Effector memory CD4-positive, alpha-beta T cell (primary cell): ENCODE measurements around the gene RYR3.

Source experiments
- DNase-seq, 3 donors: peaks; one replicate each; pipeline ENCODE4 v3.0.0-alpha.2; 2020
- H3K27ac ChIP-seq: 2 replicates; pipeline ENCODE4 v1.7.0; 2013; ENCODE audit warnings: mild to moderate bottlenecking, low read length, moderate library complexity; ENCODE audit not compliant: insufficient read depth, poor library complexity, severe bottlenecking
- H3K27me3 ChIP-seq: replicated peaks from 2 replicates; pipeline ENCODE4 v1.7.0; 2013; ENCODE audit warnings: mild to moderate bottlenecking, low read length; ENCODE audit not compliant: insufficient read depth, control insufficient read depth, poor library complexity, severe bottlenecking
- H3K36me3 ChIP-seq: 2 replicates; pipeline ENCODE4 v1.7.0; 2013; ENCODE audit warnings: mild to moderate bottlenecking, low read length, moderate library complexity; ENCODE audit not compliant: control insufficient read depth, insufficient read depth
- H3K4me1 ChIP-seq: 2 replicates; pipeline ENCODE4 v1.7.0; 2013; ENCODE audit warnings: low read length, mild to moderate bottlenecking; ENCODE audit not compliant: control insufficient read depth, insufficient read depth, poor library complexity, severe bottlenecking
- H3K4me3 ChIP-seq: 2 replicates; pipeline ENCODE4 v1.7.0; 2013; ENCODE audit warnings: low read length, low read depth, mild to moderate bottlenecking; ENCODE audit not compliant: insufficient read depth, poor library complexity, severe bottlenecking
- H3K9me3 ChIP-seq: 2 replicates; pipeline ENCODE4 v1.7.0; 2013; ENCODE audit warnings: mild to moderate bottlenecking, low read length, moderate library complexity; ENCODE audit not compliant: control insufficient read depth

RYR3 gene

GRCh38 chr15:33344530-33344929, 33.8 kb downstream of the RYR3 start:
- no peak overlapping the region for H3K27ac ChIP-seq
- DNase-seq = no peak
- H3K36me3 ChIP-seq = no peaks in the 10 kb centered on the region
- H3K27me3 ChIP-seq = no peaks in the 10 kb centered on the region
- no peak overlapping the region for H3K4me3 ChIP-seq
- no peaks in the 10 kb centered on the region for H3K9me3 ChIP-seq
- no peaks in the 10 kb centered on the region for H3K4me1 ChIP-seq

GRCh38 chr15:33354411-33354810, 43.6 kb downstream of the RYR3 start:
- Histone ChIP-seq H3K36me3 (no peaks in the 10 kb centered on the region), H3K27me3 (no peaks in the 10 kb centered on the region), H3K4me3 (no peak overlapping the region), H3K9me3 (no peaks in the 10 kb centered on the region), H3K27ac (no peak overlapping the region), H3K4me1 (no peaks in the 10 kb centered on the region)
- no peak for DNase-seq

- H3K9me3 ChIP-seq = no peaks in the 10 kb centered on the region
- H3K36me3 ChIP-seq = no peaks in the 10 kb centered on the region
- no peak overlapping the region for H3K27ac ChIP-seq
- H3K4me3 ChIP-seq = no peak overlapping the region
- DNase-seq = no peak
- H3K27me3 ChIP-seq = no peaks in the 10 kb centered on the region
- no peaks in the 10 kb centered on the region for H3K4me1 ChIP-seq
These were observed 47.1 kb downstream of the RYR3 start for GRCh38 chr15:33357845-33358244.

- no peak for DNase-seq
- H3K27me3 ChIP-seq = no peaks in the 10 kb centered on the region
- H3K27ac ChIP-seq = no peak overlapping the region
- no peaks in the 10 kb centered on the region for H3K36me3 ChIP-seq
- no peak overlapping the region for H3K4me3 ChIP-seq
- no peaks in the 10 kb centered on the region for H3K9me3 ChIP-seq
- H3K4me1 ChIP-seq = no peaks in the 10 kb centered on the region
These were observed 47.5 kb downstream of the RYR3 start for GRCh38 chr15:33358306-33358705.

- Histone ChIP-seq H3K9me3 (no peaks in the 10 kb centered on the region), H3K27ac (no peak overlapping the region), H3K27me3 (no peaks in the 10 kb centered on the region), H3K4me1 (no peaks in the 10 kb centered on the region), H3K36me3 (no peaks in the 10 kb centered on the region), H3K4me3 (no peak overlapping the region)
- no peak for DNase-seq
These were observed 50.1 kb downstream of the RYR3 start for GRCh38 chr15:33360886-33361285.

GRCh38 chr15:33369941-33370622, 59.3 kb downstream of the RYR3 start:
- H3K4me1 ChIP-seq = no peaks in the 10 kb centered on the region
- DNase-seq = no peak
- no peaks in the 10 kb centered on the region for H3K9me3 ChIP-seq
- H3K36me3 ChIP-seq = no peaks in the 10 kb centered on the region
- no peak overlapping the region for H3K27ac ChIP-seq
- H3K4me3 ChIP-seq = no peak overlapping the region
- no peaks in the 10 kb centered on the region for H3K27me3 ChIP-seq

GRCh38 chr15:33370623-33371020, 59.9 kb downstream of the RYR3 start:
- Histone ChIP-seq H3K9me3 (no peaks in the 10 kb centered on the region), H3K27me3 (no peaks in the 10 kb centered on the region), H3K4me1 (no peaks in the 10 kb centered on the region), H3K27ac (no peak overlapping the region), H3K4me3 (no peak overlapping the region), H3K36me3 (no peaks in the 10 kb centered on the region)
- DNase-seq = no peak

- H3K27me3 ChIP-seq = no peaks in the 10 kb centered on the region
- H3K4me3 ChIP-seq = no peak overlapping the region
- H3K27ac ChIP-seq = no peak overlapping the region
- no peak for DNase-seq
- no peaks in the 10 kb centered on the region for H3K36me3 ChIP-seq
- no peaks in the 10 kb centered on the region for H3K4me1 ChIP-seq
- H3K9me3 ChIP-seq = no peaks in the 10 kb centered on the region
These were observed 60.4 kb downstream of the RYR3 start for GRCh38 chr15:33371159-33371558.

- no peaks in the 10 kb centered on the region for H3K27me3 ChIP-seq
- no peak overlapping the region for H3K27ac ChIP-seq
- H3K36me3 ChIP-seq = no peaks in the 10 kb centered on the region
- H3K9me3 ChIP-seq = no peaks in the 10 kb centered on the region
- no peak for DNase-seq
- H3K4me1 ChIP-seq = no peaks in the 10 kb centered on the region
- no peak overlapping the region for H3K4me3 ChIP-seq
These were observed 63.6 kb downstream of the RYR3 start for GRCh38 chr15:33374226-33374914.

- no peaks in the 10 kb centered on the region for H3K27me3 ChIP-seq
- no peaks in the 10 kb centered on the region for H3K4me1 ChIP-seq
- H3K9me3 ChIP-seq = no peaks in the 10 kb centered on the region
- no peak overlapping the region for H3K4me3 ChIP-seq
- H3K36me3 ChIP-seq = no peaks in the 10 kb centered on the region
- H3K27ac ChIP-seq = no peak overlapping the region
- no peak for DNase-seq
These were observed 64.5 kb downstream of the RYR3 start for GRCh38 chr15:33375236-33375635.
